ENCODE measurements around the gene UNC93B1. TPM values are rescaled to one million over a fixed set of nuclear protein-coding genes. Genes with fewer than 3 reads are reported as not detected.

Gene UNC93B1
- total RNA-seq, 1 experiment from 2014 or later, result 75.5 TPM

DNA sequence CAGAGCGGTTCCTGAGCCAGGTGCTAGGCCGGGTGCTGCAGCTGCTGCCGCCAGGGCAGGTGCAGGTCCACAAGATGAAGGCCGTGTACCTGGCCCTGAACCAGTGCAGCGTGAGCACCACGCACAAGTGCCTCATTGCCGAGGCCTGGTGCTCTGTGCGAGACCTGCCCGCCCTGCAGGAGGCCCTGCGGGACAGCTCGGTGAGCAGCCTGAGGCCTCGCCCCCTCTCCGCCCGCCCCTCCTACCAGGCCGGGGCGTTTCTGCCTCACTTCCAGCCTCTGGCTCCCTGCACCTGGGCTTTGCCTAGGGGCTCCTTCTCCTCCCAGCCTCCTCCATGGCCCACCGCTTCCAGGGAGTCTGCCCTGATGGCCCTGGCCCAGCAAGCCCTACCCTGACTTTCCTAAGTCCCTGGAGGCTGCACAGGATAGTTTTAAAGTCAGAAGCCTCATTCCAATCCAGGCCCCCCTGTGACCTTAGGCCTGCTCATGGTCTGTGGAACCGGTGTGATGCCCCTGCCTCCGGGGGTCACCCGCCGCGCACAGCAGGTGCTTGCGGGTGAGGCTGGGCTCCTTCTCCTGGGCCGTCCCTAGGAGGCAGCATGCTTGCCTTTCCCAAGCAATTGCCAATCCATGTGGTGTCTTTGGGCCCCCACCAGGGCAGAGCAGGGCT, 40.4 kb upstream of the UNC93B1 start:
- H4K20me1 ChIP-seq (ENCODE audit: insufficient read depth), result no peaks in the 10 kb centered on the region
- CTCF ChIA-PET, result interaction anchor here (0.6 to 0.9 kb wide), 5 partner anchors 34 to 425 kb away, joined by 4 to 24 read pairs (median 8); partner anchors contain the start of gene ALDH3B1

DNA sequence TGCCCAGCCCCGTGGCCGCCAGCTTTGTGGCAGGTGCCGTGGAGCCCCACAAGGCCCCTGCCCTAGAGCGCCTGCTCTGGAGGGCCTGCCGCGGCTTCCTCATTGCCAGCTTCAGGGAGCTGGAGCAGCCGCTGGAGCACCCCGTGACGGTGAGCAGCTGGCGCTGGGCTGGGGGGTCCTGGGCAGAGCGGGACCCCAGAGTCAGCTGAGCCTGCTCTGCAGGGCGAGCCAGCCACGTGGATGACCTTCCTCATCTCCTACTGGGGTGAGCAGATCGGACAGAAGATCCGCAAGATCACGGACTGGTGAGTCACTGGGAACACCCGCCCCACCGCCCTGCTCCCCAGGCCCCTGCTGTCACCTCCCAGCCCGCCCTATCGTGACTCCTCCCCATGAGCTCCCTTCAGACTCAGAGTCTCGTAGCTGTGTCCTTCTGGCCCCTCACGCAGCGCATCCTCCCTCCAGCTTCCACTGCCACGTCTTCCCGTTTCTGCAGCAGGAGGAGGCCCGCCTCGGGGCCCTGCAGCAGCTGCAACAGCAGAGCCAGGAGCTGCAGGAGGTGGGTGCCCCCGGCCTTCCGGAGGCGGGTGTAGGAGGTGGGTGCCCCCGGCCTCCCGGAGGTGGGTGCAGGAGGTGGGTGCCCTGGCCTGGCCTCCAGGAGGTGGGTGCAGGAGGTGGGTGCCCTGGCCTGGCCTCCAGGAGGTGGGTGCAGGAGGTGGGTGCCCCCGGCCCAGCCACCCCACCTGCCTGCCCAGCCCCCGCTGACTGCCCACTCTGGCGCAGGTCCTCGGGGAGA, 39.6 kb upstream of the UNC93B1 start:
- POLR2A ChIA-PET (ENCODE audit: unreplicated experiment), result interaction anchor here (0.6 to 0.8 kb wide), 7 partner anchors 11 to 394 kb away, joined by 3 to 19 read pairs (median 10); no protein-coding TSS in a partner anchor
- H4K20me1 ChIP-seq (ENCODE audit: insufficient read depth), result no peaks in the 10 kb centered on the region
- intact Hi-C loops (cut with micrococcal nuclease; ENCODE audit: unreplicated experiment), result loop anchor here (5.0 kb wide), 2 partner anchors 79 to 104 kb away; partner anchors contain the start of gene CHKA
- TF ChIP-seq EZH2 (IDR thresholded peaks at IDR 0.05; ENCODE audit: low read depth), result no peak
- TF ChIP-seq, protein P1, sequence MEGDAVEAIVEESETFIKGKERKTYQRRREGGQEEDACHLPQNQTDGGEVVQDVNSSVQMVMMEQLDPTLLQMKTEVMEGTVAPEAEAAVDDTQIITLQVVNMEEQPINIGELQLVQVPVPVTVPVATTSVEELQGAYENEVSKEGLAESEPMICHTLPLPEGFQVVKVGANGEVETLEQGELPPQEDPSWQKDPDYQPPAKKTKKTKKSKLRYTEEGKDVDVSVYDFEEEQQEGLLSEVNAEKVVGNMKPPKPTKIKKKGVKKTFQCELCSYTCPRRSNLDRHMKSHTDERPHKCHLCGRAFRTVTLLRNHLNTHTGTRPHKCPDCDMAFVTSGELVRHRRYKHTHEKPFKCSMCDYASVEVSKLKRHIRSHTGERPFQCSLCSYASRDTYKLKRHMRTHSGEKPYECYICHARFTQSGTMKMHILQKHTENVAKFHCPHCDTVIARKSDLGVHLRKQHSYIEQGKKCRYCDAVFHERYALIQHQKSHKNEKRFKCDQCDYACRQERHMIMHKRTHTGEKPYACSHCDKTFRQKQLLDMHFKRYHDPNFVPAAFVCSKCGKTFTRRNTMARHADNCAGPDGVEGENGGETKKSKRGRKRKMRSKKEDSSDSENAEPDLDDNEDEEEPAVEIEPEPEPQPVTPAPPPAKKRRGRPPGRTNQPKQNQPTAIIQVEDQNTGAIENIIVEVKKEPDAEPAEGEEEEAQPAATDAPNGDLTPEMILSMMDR (conservative IDR thresholded peaks at IDR 0.05), result no peak
- peak; percentile 75 to 80 for DNase-seq
- peaks cover 27% of the 10 kb centered on the region for H3K4me1 ChIP-seq (replicated peaks; ENCODE audit: insufficient read depth)
- no peaks in the 10 kb centered on the region for H3K27me3 ChIP-seq (ENCODE audit: insufficient read depth, low read depth)
- H2AFZ ChIP-seq, result no peak overlapping the region
- peak overlapping the region; percentile 68 for H3K27ac ChIP-seq
- no peaks in the 10 kb centered on the region for H3K36me3 ChIP-seq (ENCODE audit: low read depth)
- no TSS peak for BruUV-seq (replicated peaks)
- CTCF ChIA-PET, result interaction anchor here (0.6 to 0.9 kb wide), 7 partner anchors 33 to 424 kb away, joined by 3 to 24 read pairs (median 4); partner anchors contain the start of gene ALDH3B1
- H3K4me2 ChIP-seq, result peak overlapping the region; percentile 65
- H3K9me2 ChIP-seq (ENCODE audit: insufficient read depth), result no peaks in the 10 kb centered on the region
- peaks cover 30% of the 10 kb centered on the region for H3K79me2 ChIP-seq (ENCODE audit: low read depth)
- peaks cover 36% of the 10 kb centered on the region; the same call in 1 of the 2 replicates for H3F3A ChIP-seq (ENCODE audit: insufficient read depth, low read depth)
- no peaks in the 10 kb centered on the region for H3K9me3 ChIP-seq (ENCODE audit: insufficient read depth, low read depth)
- H3K4me3 ChIP-seq, result 0 out of 2 replicates have a peak overlapping the region, but pooled peaks have one; percentile 17

More for the DNA sequence above, 40.4 kb upstream of the UNC93B1 start:
- POLR2A ChIA-PET (ENCODE audit: unreplicated experiment), result interaction anchor here (0.6 kb wide), 3 partner anchors 16 to 393 kb away, joined by 6 to 19 read pairs (median 17); no protein-coding TSS in a partner anchor
- no TSS peak for BruUV-seq (replicated peaks)
- no peak for DNase-seq
- no peak overlapping the region for H3K4me3 ChIP-seq
- H3F3A ChIP-seq (ENCODE audit: insufficient read depth, low read depth), result peaks cover 36% of the 10 kb centered on the region; the same call in 1 of the 2 replicates
- no peak overlapping the region for H2AFZ ChIP-seq
- H3K27me3 ChIP-seq (ENCODE audit: insufficient read depth, low read depth), result no peaks in the 10 kb centered on the region
- peaks cover 26% of the 10 kb centered on the region for H3K79me2 ChIP-seq (ENCODE audit: low read depth)
- intact Hi-C loops (cut with micrococcal nuclease; ENCODE audit: unreplicated experiment), result loop anchor here (5.0 kb wide), 2 partner anchors 78 to 103 kb away; partner anchors contain the start of gene CHKA
- no peaks in the 10 kb centered on the region for H3K36me3 ChIP-seq (ENCODE audit: low read depth)
- H3K9me3 ChIP-seq (ENCODE audit: insufficient read depth, low read depth), result no peaks in the 10 kb centered on the region
- H3K4me1 ChIP-seq (replicated peaks; ENCODE audit: insufficient read depth), result peaks cover 23% of the 10 kb centered on the region
- H3K9me2 ChIP-seq (ENCODE audit: insufficient read depth), result no peaks in the 10 kb centered on the region
- no peak overlapping the region for H3K4me2 ChIP-seq
- TF ChIP-seq EZH2 (IDR thresholded peaks at IDR 0.05; ENCODE audit: low read depth), result no peak
- TF ChIP-seq, protein P1 (conservative IDR thresholded peaks at IDR 0.05), result no peak; the same call in 1 of the 2 replicates
- H3K27ac ChIP-seq, result no peak overlapping the region

DNA sequence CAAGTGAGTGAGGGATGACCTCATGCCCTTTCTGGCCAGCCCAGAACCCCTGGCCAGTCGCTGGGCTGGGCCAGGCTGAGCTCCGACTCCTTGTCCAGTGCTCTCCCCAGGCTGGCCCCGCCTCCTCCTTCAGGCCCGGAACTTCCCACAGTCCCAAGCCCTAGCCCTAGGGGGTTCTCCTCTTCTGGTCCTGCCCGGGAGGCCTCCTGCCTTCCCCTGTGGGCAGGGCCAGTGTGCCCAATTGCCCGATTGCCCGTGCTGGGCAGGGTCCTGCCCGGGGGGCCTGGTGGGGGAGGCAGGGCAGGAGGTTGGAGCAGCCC, 39.1 kb upstream of the UNC93B1 start:
- Histone ChIP-seq H4K20me1 (ENCODE audit: insufficient read depth) (no peaks in the 10 kb centered on the region), H3F3A (ENCODE audit: insufficient read depth, low read depth) (peaks cover 40% of the 10 kb centered on the region; the same call in 1 of the 2 replicates), H3K9me2 (ENCODE audit: insufficient read depth) (no peaks in the 10 kb centered on the region), H3K4me2 (peak overlapping the region; percentile 65), H3K27ac (peak overlapping the region; percentile 68), H2AFZ (no peak overlapping the region), H3K4me3 (0 out of 2 replicates have a peak overlapping the region, but pooled peaks have one; percentile 17), H3K4me1 (replicated peaks; ENCODE audit: insufficient read depth) (peaks cover 33% of the 10 kb centered on the region), H3K79me2 (ENCODE audit: low read depth) (peaks cover 30% of the 10 kb centered on the region), H3K27me3 (ENCODE audit: insufficient read depth, low read depth) (no peaks in the 10 kb centered on the region), H3K9me3 (ENCODE audit: insufficient read depth, low read depth) (no peaks in the 10 kb centered on the region), H3K36me3 (ENCODE audit: low read depth) (no peaks in the 10 kb centered on the region)
- TF ChIP-seq, protein P1 (conservative IDR thresholded peaks at IDR 0.05), result no peak
- no peak for TF ChIP-seq EZH2 (IDR thresholded peaks at IDR 0.05; ENCODE audit: low read depth)
- POLR2A ChIA-PET (ENCODE audit: unreplicated experiment), result interaction anchor here (0.6 to 0.8 kb wide), 3 partner anchors 12 to 107 kb away, joined by 3 to 11 read pairs (median 10); no protein-coding TSS in a partner anchor
- intact Hi-C loops (cut with micrococcal nuclease; ENCODE audit: unreplicated experiment), result loop anchor here (5.0 kb wide), 2 partner anchors 79 to 104 kb away; partner anchors contain the start of gene CHKA
- no TSS peak for BruUV-seq (replicated peaks)
- CTCF ChIA-PET, result no interaction called here
- DNase-seq, result no peak

All from PC-9 (cell line).